Esophagus (tissue), 2 donors: Measurements from ENCODE around the gene HUNK. TPM values are rescaled to one million over a fixed set of nuclear protein-coding genes. Genes with fewer than 3 reads are reported as not detected.

Experiments
- H3K27ac ChIP-seq, 2 donors: one replicate each; pipeline ENCODE4 v1.5.1; 2013; ENCODE audit warnings: low read depth in 2 of 2, mild to moderate bottlenecking in 2 of 2, inconsistent platforms in 1 of 2, low read length in 1 of 2, moderate library complexity in 1 of 2
- H3K27me3 ChIP-seq, 2 donors: one replicate each; pipeline ENCODE4 v1.6.1; 2013; ENCODE audit warnings: low read length in 2 of 2, control low read depth in 1 of 2, mild to moderate bottlenecking in 1 of 2; ENCODE audit not compliant: insufficient read depth in 2 of 2, control insufficient read depth in 1 of 2
- H3K36me3 ChIP-seq, 2 donors: one replicate each; pipeline ENCODE4 v1.6.1; 2013; ENCODE audit warnings: low read length in 1 of 2; ENCODE audit not compliant: control insufficient read depth in 2 of 2, insufficient read depth in 2 of 2
- H3K4me1 ChIP-seq, 2 donors: one replicate each; pipeline ENCODE4 v1.6.1; 2013; ENCODE audit warnings: low read length in 1 of 2; ENCODE audit not compliant: control insufficient read depth in 2 of 2, insufficient read depth in 2 of 2
- H3K4me3 ChIP-seq, 2 donors: one replicate each; pipeline ENCODE4 v1.5.1; 2013; ENCODE audit warnings: low read length in 2 of 2, mild to moderate bottlenecking in 2 of 2, low read depth in 1 of 2, moderate library complexity in 1 of 2
- H3K9me3 ChIP-seq, 2 donors: one replicate each; pipeline ENCODE4 v1.6.1; 2013; ENCODE audit warnings: mild to moderate bottlenecking in 2 of 2, low read depth in 1 of 2, low read length in 1 of 2, moderate library complexity in 1 of 2; ENCODE audit not compliant: control insufficient read depth in 2 of 2, insufficient read depth in 1 of 2
- WGBS, 2 donors: extraction: QIAGEN DNeasy Blood & Tissue Kit; methylation state at CpG; one replicate each; pipeline ENCODE4 v1.1.7; 2013; 5-methylcytosine and 5-hydroxymethylcytosine counted together
- polyA plus RNA-seq, 2 donors: library from polyadenylated mRNA; stranded (reverse); fragments of 200-250 nt; gene quantifications; one replicate each; pipeline ENCODE4 v1.2.3, GENCODE V29; 2013
- donor health status: healthy with polysubstance abuse.
- donor health status: Bipolar disorder and iron deficiency.

HUNK gene
- polyA plus RNA-seq, 2 donors: 0.10 to 0.20 TPM

- WGBS, 2 donors: 76 to 81% methylated on average over 5 of the region's 5 CpGs
- H3K9me3 ChIP-seq: no peaks in the 10 kb centered on the region
- H3K27ac ChIP-seq: no peak overlapping the region
Measured at GRCh38 chr21:31913182-31913608, 40.4 kb downstream of the HUNK start.

GRCh38 chr21:31914472-31914871 lies 41.7 kb downstream of the HUNK start:
- Histone ChIP-seq H3K4me3 (no peak overlapping the region), H3K27ac (no peak overlapping the region), H3K36me3 (no peaks in the 10 kb centered on the region), H3K27me3 (no peaks in the 10 kb centered on the region), H3K9me3 (no peaks in the 10 kb centered on the region), H3K4me1 (no peaks in the 10 kb centered on the region)
- 71 to 83% methylated on average over 4 of the region's 4 CpGs for WGBS, 2 donors

More at GRCh38 chr21:31913182-31913608, 40.4 kb downstream of the HUNK start:
- Histone ChIP-seq H3K36me3 (no peaks in the 10 kb centered on the region), H3K4me1 (peaks cover 0 to 3% of the 10 kb centered on the region in 2 donors), H3K27me3 (no peaks in the 10 kb centered on the region), H3K4me3 (no peak overlapping the region)

- no peaks in the 10 kb centered on the region for H3K4me1 ChIP-seq
- H3K27me3 ChIP-seq: no peaks in the 10 kb centered on the region
- no peaks in the 10 kb centered on the region for H3K36me3 ChIP-seq
- H3K9me3 ChIP-seq: no peaks in the 10 kb centered on the region
- WGBS, 2 donors: 79 to 84% methylated on average over 3 of the region's 3 CpGs
- no peak overlapping the region for H3K4me3 ChIP-seq
- H3K27ac ChIP-seq: no peak overlapping the region
Measured at GRCh38 chr21:31915566-31915965, 42.7 kb downstream of the HUNK start.

- WGBS, 2 donors: 78 to 88% methylated on average over 7 of the region's 7 CpGs
- Histone ChIP-seq H3K4me3 (no peak overlapping the region), H3K27me3 (no peaks in the 10 kb centered on the region), H3K27ac (no peak overlapping the region), H3K36me3 (no peaks in the 10 kb centered on the region), H3K9me3 (no peaks in the 10 kb centered on the region), H3K4me1 (no peaks in the 10 kb centered on the region)
Measured at GRCh38 chr21:31917108-31917507, 44.3 kb downstream of the HUNK start.

GRCh38 chr21:31918250-31918775 lies 45.5 kb downstream of the HUNK start:
- no peaks in the 10 kb centered on the region for H3K36me3 ChIP-seq
- no peaks in the 10 kb centered on the region for H3K9me3 ChIP-seq
- no peaks in the 10 kb centered on the region for H3K27me3 ChIP-seq
- 92 to 93% methylated on average over 3 of the region's 3 CpGs for WGBS, 2 donors
- H3K27ac ChIP-seq: no peak overlapping the region
- no peaks in the 10 kb centered on the region for H3K4me1 ChIP-seq
- H3K4me3 ChIP-seq: no peak overlapping the region

GRCh38 chr21:31920275-31920674 lies 47.5 kb downstream of the HUNK start:
- 48 to 59% methylated on average over 1 of the region's 1 CpG for WGBS, 2 donors
- Histone ChIP-seq H3K9me3 (no peaks in the 10 kb centered on the region), H3K4me1 (no peaks in the 10 kb centered on the region)

GRCh38 chr21:31921079-31921478 lies 48.3 kb downstream of the HUNK start:
- 79 to 82% methylated on average over 6 of the region's 6 CpGs for WGBS, 2 donors
- Histone ChIP-seq H3K36me3 (no peaks in the 10 kb centered on the region), H3K27me3 (no peaks in the 10 kb centered on the region), H3K4me1 (no peaks in the 10 kb centered on the region), H3K27ac (no peak overlapping the region), H3K4me3 (no peak overlapping the region), H3K9me3 (no peaks in the 10 kb centered on the region)

More at GRCh38 chr21:31920275-31920674, 47.5 kb downstream of the HUNK start:
- no peaks in the 10 kb centered on the region for H3K36me3 ChIP-seq
- H3K4me3 ChIP-seq: no peak overlapping the region
- no peaks in the 10 kb centered on the region for H3K27me3 ChIP-seq
- no peak overlapping the region for H3K27ac ChIP-seq

GRCh38 chr21:31922881-31923280 lies 50.1 kb downstream of the HUNK start:
- no peak overlapping the region for H3K27ac ChIP-seq
- 96 to 97% methylated on average over 10 of the region's 10 CpGs for WGBS, 2 donors
- H3K27me3 ChIP-seq: no peaks in the 10 kb centered on the region

GRCh38 chr21:31923756-31924155 lies 50.9 kb downstream of the HUNK start:
- Histone ChIP-seq H3K27ac (no peak overlapping the region), H3K27me3 (no peaks in the 10 kb centered on the region), H3K36me3 (no peaks in the 10 kb centered on the region), H3K4me1 (no peaks in the 10 kb centered on the region), H3K9me3 (no peaks in the 10 kb centered on the region), H3K4me3 (no peak overlapping the region)
- 98 to 99% methylated on average over 3 of the region's 3 CpGs for WGBS, 2 donors

More at GRCh38 chr21:31922881-31923280, 50.1 kb downstream of the HUNK start:
- Histone ChIP-seq H3K36me3 (no peaks in the 10 kb centered on the region), H3K4me1 (no peaks in the 10 kb centered on the region), H3K9me3 (no peaks in the 10 kb centered on the region), H3K4me3 (no peak overlapping the region)

- 93% methylated on average over 13 of the region's 13 CpGs for WGBS, 2 donors
Measured at GRCh38 chr21:31924548-31924947, 51.7 kb downstream of the HUNK start.

More at GRCh38 chr21:31924548-31924947, 51.7 kb downstream of the HUNK start:
- H3K27ac ChIP-seq: no peak overlapping the region
- no peak overlapping the region for H3K4me3 ChIP-seq
- no peaks in the 10 kb centered on the region for H3K27me3 ChIP-seq
- H3K4me1 ChIP-seq: no peaks in the 10 kb centered on the region
- H3K9me3 ChIP-seq: no peaks in the 10 kb centered on the region
- no peaks in the 10 kb centered on the region for H3K36me3 ChIP-seq
